ENCODE results near the gene AACS.
A peak's percentile ranks its signal among the peaks of the same experiment; 100 is the strongest.

The AACS gene

GRCh38 chr12:125065021-125065918 is at the start of gene AACS:
TSS of gene AACS (plus strand) at chr12:125065435. CDS start at chr12:125065585, 150 bp downstream.
- no peak; the same call in 1 of the 2 replicates for TF ChIP-seq CTCF (IDR thresholded peaks at IDR 0.05; ENCODE audit: low read depth, low read length)
- peak; percentile 30 for DNase-seq (ENCODE audit: extremely low read depth, low read depth)

GRCh38 chr12:125015680-125016310 is 49.4 kb upstream of the AACS start:
- TF ChIP-seq CTCF (IDR thresholded peaks at IDR 0.05; ENCODE audit: low read depth, low read length): no peak
- no peak for DNase-seq (ENCODE audit: extremely low read depth, low read depth)

GRCh38 chr12:125017801-125018200 is 47.4 kb upstream of the AACS start:
- TF ChIP-seq CTCF (IDR thresholded peaks at IDR 0.05; ENCODE audit: low read depth, low read length): no peak
- DNase-seq (ENCODE audit: extremely low read depth, low read depth): no peak

GRCh38 chr12:125018356-125018755 is 46.9 kb upstream of the AACS start:
- TF ChIP-seq CTCF (IDR thresholded peaks at IDR 0.05; ENCODE audit: low read depth, low read length): no peak
- DNase-seq (ENCODE audit: extremely low read depth, low read depth): no peak

GRCh38 chr12:125021096-125021495 is 44.1 kb upstream of the AACS start:
- no peak for TF ChIP-seq CTCF (IDR thresholded peaks at IDR 0.05; ENCODE audit: low read depth, low read length)
- DNase-seq (ENCODE audit: extremely low read depth, low read depth): no peak

- no peak for DNase-seq (ENCODE audit: extremely low read depth, low read depth)
- TF ChIP-seq CTCF (IDR thresholded peaks at IDR 0.05; ENCODE audit: low read depth, low read length): no peak
Observed at GRCh38 chr12:125021771-125022170, 43.5 kb upstream of the AACS start.

- DNase-seq (ENCODE audit: extremely low read depth, low read depth): no peak
- TF ChIP-seq CTCF (IDR thresholded peaks at IDR 0.05; ENCODE audit: low read depth, low read length): no peak
Observed at GRCh38 chr12:125023065-125023464, 42.2 kb upstream of the AACS start.
